ENCODE data around the gene TCEA3.

Gene TCEA3

GRCh38 chr1:23367791-23368561, 56.6 kb downstream of the TCEA3 start:
- peak; percentile 99 for DNase-seq

GRCh38 chr1:23367451-23367790, 57.1 kb downstream of the TCEA3 start:
- DNase-seq: no peak

- no peak for DNase-seq
These were observed 58.0 kb downstream of the TCEA3 start for GRCh38 chr1:23366598-23366997.

GRCh38 chr1:23366146-23366545, 58.4 kb downstream of the TCEA3 start:
- DNase-seq: no peak

DNA sequence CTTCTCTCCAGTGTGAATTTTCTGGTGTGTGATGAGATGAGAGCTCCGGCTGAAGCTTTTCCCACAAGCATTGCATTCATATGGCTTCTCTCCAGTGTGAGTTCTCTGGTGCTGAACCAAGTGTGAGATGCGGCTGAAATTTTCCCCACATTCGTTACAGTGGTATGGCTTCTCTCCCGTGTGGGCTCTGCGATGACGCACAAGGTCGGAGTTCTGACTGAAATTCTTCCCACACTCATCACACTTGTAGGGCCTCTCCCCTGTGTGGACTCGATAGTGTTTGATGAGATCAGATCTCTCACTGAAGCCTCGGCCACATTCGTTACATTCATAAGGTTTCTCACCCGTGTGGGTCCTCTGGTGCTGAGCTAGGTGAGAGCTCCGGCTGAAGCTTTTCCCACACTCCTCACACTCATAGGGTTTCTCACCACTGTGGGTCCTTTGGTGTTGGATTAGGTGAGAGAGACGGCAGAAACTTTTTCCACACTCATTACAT, 62.3 kb downstream of the TCEA3 start:
- no peak for DNase-seq

DNA sequence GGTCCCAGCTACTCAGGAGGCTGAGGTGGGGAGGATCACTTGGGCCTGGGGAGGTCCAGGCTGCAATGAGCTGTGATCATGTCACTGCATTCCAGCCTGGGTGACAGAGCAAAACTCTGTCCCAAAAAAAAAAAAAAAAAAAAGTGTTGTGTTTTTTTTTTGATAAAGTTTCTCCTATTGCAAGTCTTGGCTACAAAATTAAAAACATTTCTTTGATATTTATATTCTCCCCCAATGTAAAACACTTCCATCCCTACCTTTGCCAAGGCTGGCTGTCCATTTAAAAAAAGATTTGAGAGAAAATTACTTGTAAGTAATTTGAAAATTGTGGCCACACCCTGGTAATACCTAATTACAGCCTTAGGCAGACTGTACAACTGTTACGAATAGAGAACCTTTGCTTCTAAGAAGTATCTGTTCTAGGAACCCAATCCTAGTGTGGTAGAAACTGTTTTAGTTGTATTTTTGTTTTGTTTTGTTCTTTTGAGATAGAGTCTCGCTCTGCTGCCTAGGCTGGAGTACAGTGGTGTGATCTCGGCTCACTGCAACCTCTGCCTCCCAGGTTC, 66.2 kb downstream of the TCEA3 start:
- no peak for DNase-seq

- no peak for DNase-seq
These were observed 67.2 kb downstream of the TCEA3 start for GRCh38 chr1:23357138-23357908.

GRCh38 chr1:23356471-23357137, 67.9 kb downstream of the TCEA3 start:
- no peak for DNase-seq

DNA sequence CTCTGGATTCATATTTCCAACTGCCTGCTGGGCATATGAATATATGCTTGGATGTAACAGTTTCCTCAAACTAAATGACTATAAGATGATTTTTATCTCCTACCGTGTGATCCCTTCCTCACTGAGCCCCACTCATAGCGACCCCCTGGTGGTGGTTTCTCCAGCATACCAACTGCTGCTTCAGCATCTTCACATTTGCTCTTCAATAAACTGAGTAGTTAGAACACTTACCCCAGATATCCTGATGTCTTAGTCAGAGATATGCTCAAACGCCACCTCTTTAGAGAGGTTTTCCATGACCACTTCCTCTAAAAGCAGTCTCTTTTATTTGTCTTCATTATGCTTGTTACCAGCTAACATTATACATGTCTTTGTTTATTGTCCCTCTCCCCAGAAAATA, 70.3 kb downstream of the TCEA3 start:
- no peak for DNase-seq

GRCh38 chr1:23352096-23352695, 72.4 kb downstream of the TCEA3 start:
- DNase-seq: no peak

DNA sequence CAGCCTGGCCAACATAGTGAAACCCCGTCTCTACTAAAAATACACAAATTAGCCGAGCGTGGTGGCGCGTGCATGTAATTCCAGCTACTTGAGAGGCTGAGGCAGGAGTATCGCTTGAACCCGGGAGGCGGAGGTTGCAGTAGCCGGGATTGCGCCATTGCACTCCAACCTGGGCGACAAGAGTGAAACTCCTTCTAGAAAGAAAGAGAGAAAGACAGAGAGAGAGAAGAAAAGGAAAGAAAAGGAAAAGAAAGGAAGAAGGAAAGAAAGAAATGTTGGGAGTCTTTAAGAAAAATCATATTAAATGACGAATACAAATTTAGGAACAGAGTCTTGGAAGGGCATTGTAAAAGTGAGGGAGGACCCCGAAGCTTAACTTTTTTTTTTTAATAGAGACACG, 78.6 kb downstream of the TCEA3 start:
- no peak for DNase-seq

DNA sequence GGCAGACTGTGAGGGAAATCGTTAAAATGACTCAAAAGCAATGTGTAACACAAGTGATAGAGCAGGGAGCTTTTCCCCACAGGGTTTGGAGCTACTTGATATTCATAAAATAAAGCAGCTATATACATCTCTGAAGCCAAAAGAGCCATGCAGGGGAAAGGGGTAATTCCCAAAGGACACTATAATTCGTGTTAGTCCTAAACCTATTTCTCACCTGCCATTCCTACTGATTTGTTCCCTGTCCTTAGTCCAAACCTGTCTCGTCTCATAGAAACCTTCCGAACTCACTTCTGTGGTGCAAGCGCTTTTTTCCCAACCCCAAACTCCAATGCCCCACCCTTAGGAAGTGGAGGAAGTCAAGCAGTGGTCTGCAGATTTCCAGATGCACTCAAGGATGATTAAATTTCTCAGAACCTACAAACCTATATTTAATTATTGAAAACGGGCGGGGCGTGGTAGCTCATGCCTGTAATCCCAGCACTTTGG, 79.5 kb downstream of the TCEA3 start:
- peak; percentile 29 for DNase-seq

DNA sequence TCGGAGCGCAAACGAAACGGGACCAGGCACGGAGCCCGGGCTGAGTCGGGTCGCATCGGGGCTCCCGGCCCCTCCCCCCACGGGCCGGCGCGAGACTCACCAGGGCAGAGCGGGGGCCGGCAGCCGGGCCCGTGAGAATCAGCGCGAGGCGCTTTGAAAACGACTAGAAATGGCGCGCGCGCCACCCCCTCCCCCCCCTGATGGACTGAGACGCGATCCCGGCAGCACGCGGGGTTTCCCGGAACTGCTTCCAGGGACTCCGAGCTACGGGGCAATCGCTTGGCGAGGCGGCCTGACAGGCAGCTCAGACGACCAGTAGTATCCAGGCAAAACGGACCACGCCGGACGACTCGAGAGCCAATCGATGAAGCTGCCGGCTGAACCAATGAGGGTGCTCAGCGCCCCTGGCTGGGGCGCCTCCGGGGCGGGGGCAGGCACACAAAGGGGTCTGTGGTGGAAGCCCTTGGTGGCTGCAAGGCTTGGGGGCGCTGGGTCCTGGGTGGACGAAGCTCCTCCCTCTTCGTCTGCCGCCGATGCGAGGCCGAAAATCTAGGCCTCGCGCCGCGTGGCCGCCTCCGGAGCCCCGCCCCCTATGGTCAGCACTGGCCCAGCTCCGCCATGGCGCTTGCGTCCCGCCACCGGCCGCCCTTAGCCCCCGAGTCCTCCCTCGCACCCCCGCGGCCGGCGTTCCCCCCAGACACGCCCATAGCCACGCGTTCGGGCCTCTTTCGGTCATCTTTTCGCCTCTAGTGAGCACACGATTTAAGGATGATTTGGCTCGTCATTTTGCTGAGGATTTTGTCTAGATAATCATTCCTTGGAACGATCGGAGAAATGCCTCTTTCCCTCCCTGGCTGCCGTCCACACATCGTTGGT, 80.2 kb downstream of the TCEA3 start, which contains the start of gene HNRNPR:
Gene HNRNPR (minus strand): TSS at position 174 of the 876 bp plus-strand sequence. CDS start 3,276 bp downstream, outside the sequence.
- DNase-seq: peak; percentile 100

DNA sequence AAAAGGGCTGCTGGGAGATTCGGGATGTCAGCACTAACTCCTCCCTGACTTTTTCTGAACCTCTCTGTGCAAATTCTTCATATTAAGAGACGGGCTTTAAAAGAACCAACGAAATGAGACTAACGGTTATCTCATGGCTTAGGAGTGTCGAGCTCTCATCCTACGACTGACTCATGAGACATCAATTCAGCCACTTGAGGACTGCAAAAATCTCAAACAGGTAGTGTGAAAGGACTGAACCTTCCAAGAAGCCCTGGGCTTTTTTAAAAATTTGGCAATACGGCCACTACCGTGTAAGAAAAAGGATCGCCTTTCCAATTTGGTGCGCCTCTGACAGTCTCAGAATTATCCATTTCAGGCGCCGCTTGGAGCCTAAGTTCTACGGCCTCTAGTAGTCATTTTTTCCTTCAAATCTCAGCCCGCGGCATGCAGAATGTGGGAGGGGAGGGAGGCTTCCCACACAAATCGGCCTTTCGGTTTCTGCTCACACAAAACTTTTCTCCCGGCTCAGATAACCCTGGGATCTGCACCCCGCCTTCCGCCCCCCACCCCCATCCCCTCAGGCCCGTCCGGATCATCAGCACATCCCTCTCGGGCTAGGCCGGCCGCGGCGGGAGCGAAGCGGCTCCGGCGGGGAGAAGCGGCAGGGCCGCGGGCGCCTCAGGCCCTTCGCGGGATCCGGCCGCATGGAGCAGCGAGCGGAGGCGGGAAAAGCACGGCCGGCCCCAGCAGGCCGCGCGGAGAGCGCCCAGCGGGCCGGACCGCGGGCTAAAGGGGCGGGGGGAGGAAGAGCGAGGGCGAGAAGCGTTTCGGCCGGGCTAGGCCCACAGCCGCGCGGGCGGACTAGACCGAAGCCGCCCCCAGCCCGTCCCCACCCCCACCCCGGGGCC, 81.1 kb downstream of the TCEA3 start:
- DNase-seq: peak; percentile 78

DNA sequence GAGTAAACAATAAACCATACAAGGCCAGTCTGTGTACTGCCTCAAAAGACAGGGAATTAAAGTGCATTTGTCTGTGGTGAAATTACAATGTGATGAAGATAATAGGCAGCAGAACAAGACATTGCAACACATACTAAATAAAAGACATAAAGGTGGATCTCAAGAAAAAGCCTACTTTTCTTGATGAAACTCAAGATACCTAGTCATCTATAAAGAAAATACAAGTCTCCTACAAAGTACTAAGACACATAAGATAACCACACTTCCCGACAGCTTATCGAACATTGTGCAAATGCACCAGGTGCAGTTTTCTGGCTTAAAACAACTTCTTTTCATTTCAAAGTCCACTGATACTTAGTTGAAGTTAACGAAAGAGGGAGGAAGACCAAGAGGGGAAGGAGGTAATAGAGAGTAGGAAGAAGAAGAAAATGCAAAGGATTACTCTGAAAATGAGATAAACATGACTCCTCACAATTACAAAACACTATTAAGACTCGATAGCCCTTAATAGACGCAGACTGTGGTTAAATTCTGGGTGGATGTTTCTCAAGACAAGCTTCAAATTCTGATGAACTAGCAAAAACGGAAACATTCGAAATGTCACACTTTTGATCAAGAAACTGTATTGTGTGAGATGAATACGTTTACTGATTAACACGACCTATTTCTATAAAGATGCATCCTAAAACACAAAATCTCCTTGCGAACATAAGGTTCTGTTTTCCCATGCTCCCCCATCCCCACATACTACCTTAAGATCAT, 82.4 kb downstream of the TCEA3 start:
- DNase-seq: no peak

GRCh38 chr1:23339632-23340031, 84.9 kb downstream of the TCEA3 start:
- DNase-seq: no peak

- DNase-seq: no peak
These were observed 86.7 kb downstream of the TCEA3 start for GRCh38 chr1:23337869-23338268.

DNA sequence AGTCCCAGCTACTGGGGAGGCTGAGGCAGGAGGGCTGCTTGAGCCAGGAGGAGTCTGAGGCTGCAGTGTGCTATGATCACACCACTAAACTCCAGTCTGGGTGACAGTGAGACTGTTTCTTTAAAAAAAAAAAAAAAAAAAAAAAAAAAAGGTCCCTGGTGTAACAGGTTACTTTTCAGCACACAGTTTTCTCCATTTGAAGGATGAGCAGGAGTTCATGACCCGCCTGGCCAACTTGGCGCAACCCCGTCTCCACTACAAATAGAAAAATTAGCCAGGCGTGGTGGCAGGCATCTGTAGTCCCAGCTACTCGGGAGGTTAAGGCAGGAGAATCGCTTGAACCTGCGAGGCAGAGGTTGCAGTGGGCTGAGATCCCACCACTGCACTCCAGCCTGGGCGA, 92.8 kb downstream of the TCEA3 start:
- no peak for DNase-seq
